ENCODE results near the gene XAGE3.

GRCh38 chrX:52824608-52825007 lies 43.3 kb downstream of the XAGE3 start:
- TF ChIP-seq, protein P1, sequence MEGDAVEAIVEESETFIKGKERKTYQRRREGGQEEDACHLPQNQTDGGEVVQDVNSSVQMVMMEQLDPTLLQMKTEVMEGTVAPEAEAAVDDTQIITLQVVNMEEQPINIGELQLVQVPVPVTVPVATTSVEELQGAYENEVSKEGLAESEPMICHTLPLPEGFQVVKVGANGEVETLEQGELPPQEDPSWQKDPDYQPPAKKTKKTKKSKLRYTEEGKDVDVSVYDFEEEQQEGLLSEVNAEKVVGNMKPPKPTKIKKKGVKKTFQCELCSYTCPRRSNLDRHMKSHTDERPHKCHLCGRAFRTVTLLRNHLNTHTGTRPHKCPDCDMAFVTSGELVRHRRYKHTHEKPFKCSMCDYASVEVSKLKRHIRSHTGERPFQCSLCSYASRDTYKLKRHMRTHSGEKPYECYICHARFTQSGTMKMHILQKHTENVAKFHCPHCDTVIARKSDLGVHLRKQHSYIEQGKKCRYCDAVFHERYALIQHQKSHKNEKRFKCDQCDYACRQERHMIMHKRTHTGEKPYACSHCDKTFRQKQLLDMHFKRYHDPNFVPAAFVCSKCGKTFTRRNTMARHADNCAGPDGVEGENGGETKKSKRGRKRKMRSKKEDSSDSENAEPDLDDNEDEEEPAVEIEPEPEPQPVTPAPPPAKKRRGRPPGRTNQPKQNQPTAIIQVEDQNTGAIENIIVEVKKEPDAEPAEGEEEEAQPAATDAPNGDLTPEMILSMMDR (IDR thresholded peaks at IDR 0.05): no peak
- no peak for TF ChIP-seq POLR2A (IDR thresholded peaks at IDR 0.05; ENCODE audit: low read depth)

Measured in esophagus muscularis mucosa (tissue), 3 donors.